ENCODE data around the gene CHSY3.

Gene CHSY3

DNA sequence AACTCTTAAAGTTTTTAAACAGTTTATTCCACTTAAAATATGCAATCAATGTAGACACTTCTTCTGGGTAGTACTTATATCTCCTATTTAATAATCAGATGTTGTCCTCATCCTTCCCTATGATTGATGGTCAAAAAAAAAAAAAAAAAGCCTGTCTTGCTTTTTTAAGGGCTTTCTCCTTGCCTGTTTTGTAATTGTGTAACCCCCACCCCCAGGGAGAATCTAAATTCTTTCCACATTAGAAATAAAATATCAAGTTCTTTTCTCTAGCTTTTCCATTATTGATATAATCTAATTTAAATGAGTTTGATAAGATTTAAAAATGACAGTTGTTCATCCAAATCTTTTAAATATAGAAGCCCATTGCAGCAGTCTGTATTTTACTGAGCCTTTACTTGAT lies 119.7 kb downstream of the CHSY3 start:
- DNase-seq (ENCODE audit: low read depth), result no peak

DNA sequence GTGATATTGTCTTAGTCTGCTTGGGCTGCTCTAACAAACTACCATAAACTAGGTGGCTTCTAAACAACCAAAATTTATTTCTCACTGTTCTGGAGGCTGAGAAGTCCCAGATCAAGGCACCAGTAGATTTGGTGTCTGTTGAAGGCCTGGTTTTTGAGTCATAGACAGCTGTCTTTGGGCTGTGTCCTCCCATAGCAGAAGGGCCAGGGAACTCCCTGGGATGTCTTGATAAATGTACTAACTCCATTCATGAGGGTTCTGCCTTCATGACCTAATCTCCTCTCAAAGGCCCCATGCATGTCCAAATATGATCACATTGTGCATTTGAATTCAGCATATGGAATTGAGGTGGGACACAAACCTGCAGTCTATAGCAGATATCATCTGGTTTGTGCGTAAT lies 121.2 kb downstream of the CHSY3 start:
- no peak for DNase-seq (ENCODE audit: low read depth)

DNA sequence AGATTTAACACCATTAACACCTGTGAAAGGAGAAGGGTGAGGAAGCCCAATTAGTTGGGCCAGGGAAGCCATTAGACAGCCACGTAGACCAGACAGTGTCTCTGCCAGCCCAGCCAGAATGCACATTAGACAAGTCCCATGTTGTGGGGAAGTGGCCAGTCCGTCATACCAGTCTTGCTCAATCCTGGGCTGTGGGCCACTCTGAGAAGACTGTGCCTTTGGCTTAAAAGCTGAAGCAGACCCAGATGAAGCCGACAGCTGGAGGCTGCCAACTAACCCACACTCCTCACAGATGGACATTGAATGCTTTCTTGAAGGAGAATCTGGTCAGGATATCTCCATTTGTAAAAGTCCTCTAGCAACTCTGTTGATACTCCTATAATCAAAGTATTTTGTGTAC lies 128.5 kb downstream of the CHSY3 start:
- no peak for DNase-seq (ENCODE audit: low read depth)

DNA sequence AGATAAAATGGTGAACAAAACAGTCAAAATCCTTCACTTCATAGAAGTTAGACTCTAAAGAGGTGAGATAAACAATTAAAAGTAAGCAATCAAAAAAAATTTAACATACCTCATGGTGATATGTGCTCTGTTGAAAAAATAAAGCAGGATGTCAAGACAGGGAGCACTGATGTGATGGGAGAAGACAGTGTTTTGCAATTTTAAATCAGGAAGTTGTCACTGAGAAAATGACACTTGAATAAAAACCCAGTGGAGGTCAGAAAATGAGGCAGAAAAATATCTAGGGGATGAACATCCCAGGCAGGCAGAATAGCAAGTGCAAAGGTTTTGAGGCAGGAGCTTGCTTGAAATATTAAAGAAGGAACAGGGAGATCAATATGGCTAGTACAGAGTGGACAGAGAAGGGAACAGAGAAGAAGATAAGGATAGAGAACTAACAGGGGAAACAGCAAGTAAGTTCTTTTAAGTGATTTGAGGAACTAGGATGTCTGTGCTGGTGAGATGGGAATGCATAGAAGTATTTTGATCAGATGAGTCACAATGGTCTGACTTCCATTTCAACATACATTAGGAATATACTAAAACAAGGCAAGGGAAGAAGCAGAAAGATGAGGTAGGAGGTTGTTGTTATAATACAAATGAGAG lies 130.4 kb downstream of the CHSY3 start:
- no peak for DNase-seq (ENCODE audit: low read depth)

DNA sequence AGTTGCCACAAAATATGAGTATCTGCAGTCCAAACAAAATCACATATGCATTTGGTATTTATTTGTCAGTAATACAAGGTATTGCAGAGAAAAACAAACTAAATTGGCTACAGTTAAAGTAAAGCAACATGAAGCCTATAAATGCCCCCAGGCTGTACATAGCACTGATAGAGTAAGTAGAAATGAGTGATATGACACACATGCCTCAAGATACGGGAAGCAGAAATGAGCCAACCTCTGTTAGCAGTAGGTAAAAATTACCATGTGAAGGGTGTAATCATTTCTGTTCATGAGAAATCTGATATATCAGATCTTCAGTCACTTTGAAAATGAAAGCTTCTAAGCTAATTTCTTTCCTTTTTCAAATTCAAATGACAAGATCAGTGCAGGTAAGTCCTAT lies 131.1 kb downstream of the CHSY3 start:
- no peak for DNase-seq (ENCODE audit: low read depth)

DNA sequence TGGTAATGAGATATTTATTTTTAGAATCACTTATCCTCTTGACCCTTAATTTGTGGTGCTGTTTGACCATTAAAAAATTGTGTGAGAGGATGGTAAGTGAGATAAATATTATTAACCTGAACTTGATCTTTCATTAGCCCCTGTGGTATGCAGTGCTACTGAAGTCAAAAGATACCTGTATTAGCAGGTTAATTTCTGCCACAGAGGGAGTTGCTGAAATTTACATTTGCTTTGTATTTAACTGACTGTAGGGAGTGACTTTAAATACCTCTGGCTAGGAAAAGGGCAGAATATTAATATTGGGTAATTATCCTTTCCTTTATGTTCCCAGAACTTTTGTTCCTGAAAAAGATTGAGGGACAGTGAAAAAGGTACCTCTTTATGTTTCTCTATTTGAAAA lies 133.6 kb downstream of the CHSY3 start:
- DNase-seq (ENCODE audit: low read depth), result no peak

DNA sequence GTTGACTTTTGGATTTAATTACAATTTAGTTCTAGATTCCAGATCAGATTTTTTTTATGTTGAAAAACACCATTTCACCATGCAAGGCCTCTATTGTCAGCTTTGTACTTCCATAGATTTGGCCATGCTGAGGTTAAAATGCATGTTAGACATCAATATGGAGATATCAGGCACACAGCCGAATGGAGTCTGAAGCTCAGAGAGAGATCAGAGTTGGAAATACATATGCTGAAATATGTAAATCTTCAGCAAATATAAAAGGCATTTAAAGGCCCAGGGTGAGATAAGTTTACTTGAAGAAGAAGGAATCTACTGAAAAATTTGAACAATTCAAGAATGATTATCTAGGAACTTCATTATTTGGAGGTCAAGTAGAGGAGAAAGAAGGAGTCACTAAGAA lies 139.6 kb downstream of the CHSY3 start:
- DNase-seq (ENCODE audit: low read depth), result no peak

DNA sequence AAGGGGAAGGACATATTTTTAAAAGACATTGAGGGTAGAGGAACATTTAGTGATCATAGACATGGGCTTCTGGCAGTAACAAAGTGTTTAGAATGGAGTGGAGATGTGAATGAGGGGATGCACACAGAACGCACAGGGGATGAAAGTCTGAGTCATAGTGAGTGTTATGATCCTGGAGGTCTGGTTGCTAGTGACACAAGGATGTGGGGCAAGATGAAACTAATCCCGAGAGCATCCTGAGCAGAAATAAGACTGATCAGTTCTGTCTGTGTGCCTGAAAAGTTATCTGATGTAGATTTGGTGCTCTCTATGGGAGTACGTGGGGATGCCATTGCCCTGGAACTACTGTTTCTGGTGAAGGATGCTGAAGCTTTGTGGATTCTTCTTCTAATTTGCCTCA lies 141.1 kb downstream of the CHSY3 start:
- no peak for DNase-seq (ENCODE audit: low read depth)

DNA sequence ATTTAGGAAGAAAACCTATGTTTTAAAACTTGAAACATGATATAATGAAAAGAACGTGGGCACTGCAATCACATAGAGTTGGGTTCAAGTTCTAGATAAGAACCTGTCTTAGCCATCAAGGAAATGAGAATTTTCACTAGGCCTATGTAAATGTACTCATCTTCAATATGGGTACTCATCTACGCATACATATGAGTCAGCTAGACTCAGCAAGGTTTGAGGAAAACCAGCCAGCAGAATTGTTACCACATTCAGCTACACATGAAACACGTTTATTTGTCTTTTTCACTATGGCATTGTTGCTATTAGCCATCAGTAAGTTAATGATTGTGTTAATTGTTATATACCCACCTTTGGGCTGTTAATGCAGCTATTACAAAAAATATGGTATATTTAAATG lies 146.3 kb downstream of the CHSY3 start:
- DNase-seq (ENCODE audit: low read depth), result no peak

DNA sequence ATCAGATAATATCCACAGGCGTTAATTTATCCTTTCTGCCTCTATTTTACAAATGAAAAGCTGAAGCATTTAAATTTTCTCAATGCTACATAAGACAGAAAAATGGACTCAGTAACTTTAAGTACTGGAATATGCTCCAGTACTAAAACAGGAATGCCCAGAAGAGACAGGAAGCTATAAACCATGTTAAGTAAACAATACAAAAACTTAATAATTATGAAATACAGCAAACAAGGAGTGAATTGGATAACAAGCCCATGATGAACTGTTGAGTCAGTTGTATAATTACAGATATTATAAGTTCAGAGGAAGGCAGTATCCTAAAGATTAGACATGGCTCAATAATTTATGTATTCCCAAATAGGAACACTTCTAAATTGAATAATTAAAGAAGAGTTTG lies 148.5 kb downstream of the CHSY3 start:
- no peak for DNase-seq (ENCODE audit: low read depth)

DNA sequence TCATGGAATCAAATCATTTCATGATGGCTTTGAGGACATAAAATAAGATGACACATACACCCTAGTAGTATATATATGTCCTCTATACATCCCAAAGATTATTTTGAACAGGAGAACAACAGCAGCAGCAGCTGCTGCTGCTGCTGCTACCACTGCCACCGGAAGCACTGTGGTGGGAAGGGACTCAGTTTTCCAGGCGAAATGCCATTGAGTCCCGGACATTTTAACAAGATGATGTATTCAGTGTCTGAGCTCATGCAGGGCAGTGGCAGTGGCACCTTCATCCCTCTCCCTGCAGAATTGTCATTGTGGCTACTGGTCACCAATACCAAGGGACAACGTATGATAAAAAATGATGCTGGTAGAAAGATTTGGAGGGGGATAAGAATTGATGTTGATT lies 151.3 kb downstream of the CHSY3 start:
- no peak for DNase-seq (ENCODE audit: low read depth)

DNA sequence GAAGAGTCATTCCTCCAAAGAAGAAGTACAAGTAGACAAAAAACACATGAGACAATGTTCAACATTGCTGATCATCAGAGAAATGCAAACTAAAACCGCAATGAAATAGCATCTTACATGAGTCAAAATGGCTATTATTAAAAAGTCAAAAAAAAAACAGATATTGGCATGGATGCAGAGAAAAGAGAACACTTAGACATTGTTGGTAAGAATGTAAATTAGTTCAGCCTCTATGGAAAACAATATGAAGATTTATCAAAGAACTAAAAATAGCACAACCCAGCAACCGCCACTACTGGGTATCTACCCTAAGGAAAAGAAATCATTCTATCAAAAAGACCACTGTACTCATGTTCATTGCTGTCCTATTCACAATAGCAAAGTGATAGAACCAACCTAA lies 157.5 kb downstream of the CHSY3 start:
- DNase-seq (ENCODE audit: low read depth), result no peak

DNA sequence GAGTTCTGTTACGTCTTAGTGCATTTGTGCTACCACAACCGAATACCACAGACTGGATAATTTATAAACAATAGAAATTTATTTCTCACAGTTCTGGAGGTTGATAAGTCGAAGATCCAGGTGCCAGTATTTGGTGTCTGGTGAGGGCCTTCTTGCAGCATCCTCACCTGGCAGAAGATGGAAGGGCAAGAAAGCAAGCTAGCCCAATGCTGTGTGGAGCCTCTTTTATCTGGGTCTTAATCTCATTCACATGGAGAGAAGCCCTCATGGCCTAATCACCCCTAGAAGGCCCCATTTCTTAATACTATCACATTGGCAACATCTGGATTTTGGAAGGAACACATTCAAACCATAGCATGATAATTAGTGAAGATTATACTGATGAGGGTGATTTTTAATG lies 159.3 kb downstream of the CHSY3 start:
- DNase-seq (ENCODE audit: low read depth), result no peak

DNA sequence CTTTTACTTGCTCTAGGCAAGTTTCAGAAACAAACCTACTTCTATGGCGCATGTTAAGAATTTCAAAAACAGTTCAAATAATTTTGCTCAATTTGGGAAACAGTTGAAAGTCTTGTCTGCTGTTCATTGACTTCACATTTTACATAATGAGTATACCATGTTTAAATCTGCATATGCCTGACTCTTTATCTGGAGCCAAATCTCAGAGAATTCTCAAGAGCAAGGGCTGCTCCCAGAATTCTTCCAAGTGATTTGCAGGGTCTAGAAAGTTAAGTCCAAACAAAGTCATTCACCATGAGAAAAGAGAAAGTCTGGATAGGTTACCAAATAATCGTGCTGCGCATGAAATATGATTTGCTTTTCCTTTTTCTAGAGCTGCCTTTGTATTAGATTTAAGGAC lies 160.2 kb downstream of the CHSY3 start:
- DNase-seq (ENCODE audit: low read depth), result no peak

DNA sequence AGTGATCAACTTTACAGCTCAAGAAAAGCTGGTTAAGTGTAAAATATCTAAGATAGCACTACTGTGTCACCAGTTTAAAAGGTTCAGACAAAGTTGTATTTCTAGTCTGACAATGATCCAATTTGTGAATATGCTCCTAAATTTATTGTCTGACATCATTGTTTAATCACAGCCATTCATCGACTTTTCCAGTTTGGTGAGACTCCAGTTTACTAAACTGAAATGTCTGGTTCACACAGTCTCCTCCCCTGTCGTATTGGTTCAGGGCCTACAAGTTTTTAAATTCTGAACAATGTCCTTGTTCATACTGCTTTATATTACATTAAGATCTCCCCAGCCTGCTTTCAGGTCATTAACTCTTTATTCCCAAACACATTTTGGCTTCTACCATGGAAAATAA lies 161.4 kb downstream of the CHSY3 start:
- DNase-seq (ENCODE audit: low read depth), result no peak

DNA sequence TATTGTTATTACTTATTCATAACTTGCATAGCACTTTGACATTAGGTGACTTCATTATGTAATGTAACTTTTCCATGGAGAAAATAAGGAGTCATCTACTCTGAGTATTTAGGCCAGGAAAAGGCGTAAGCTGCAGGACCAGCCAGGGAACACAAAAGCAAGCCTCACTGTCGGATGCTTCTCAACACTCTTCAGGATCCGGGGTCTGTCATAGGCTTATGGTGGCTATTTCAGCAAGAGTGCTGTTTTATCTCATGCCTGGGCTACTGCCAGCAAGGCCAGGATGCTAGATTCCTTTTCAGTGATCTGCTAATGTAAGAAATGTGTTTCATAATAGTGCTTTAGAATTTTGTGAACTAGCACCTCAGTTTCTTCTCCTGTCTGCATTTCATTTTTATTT lies 162.4 kb downstream of the CHSY3 start:
- DNase-seq (ENCODE audit: low read depth), result no peak

DNA sequence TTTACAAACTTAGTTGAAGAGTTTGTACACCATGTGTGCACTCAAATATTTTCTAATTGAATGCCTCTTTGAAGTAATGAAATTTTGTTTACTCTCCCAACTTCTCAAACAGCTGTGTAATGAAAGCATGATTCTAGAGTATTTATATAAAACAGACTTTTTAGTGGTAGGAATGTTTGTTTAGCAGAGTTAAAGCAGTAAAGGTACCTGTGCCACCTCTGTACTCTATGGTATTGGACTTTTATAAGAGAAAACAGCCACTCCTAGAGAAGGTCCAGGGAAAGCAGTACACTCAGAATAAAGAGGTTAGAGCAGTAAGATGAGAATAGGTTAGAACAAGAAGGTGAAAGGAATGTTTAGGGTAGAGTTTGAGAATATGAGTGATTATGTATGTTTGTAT lies 163.1 kb downstream of the CHSY3 start:
- no peak for DNase-seq (ENCODE audit: low read depth)

DNA sequence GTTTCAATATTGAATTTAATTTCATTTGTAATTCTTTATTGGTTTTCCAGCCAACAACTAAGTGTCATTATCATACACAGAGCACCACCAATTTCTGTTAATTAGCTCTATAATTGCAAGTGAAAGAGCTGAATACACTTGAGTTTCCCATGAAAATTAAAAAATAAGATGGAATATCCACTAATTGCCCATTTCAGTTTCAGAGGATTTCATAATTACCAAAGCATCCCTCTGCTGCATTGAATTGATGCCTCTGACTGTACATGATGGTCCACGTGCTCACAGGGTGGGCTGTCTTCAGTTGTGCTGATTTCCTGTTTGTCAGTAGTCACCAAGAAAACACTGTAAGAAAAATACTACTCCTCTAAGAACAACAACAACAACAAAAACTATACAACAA lies 163.8 kb downstream of the CHSY3 start:
- no peak for DNase-seq (ENCODE audit: low read depth)

DNA sequence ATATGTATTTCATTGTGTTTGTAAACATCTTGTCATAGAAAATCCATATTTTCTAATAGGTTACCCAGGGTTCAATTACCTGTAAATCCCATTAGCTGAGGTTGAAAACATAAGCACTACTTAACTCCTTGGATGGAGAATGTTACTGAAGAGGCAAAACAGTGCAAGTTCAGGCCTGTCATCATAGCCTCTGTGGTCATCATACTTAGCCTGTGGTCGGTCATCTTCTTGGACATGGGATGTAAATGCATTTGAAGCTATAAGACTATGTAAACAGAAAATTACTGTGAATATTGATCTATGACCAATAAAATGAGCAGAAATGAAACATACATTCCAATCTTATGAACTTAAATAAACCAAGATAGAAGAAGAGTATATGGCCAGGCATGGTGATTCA lies 164.7 kb downstream of the CHSY3 start:
- DNase-seq (ENCODE audit: low read depth), result no peak

DNA sequence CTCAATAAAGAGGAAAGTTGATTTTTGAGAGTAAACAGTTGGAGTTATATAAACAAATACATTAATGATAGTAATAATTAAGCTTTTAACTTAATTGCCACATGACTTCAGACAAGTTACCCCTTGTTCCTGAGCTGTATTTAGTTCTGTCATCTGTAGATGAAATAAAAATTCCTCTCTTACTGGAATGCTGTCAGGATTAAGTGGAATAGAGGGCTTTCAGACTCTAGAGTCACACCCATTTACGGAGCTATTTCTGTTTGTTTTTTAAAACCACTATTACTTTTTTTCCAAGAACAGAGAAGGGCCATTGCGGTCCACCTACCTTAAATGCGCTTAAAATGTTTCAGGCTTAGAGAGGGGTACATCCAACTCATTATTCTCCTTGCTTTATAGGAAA lies 170.6 kb downstream of the CHSY3 start:
- DNase-seq (ENCODE audit: low read depth), result no peak

DNA sequence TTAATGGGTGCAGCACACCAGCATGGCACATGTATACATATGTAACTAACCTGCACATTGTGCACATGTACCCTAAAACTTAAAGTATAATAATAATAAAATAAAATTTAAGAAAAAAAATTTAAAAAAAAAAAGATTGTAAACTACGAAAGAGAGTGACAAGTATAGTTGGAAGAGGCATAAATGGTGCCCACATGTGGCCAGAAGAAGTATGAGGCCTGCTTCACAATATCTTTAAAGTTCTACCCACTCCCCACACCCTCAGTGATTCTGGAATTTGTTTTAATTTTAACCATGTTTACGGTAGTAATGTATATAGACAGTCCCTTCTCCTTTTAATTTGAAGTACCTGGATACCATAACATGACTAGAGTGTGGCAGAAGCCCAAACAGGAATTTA lies 172.7 kb downstream of the CHSY3 start:
- no peak for DNase-seq (ENCODE audit: low read depth)

DNA sequence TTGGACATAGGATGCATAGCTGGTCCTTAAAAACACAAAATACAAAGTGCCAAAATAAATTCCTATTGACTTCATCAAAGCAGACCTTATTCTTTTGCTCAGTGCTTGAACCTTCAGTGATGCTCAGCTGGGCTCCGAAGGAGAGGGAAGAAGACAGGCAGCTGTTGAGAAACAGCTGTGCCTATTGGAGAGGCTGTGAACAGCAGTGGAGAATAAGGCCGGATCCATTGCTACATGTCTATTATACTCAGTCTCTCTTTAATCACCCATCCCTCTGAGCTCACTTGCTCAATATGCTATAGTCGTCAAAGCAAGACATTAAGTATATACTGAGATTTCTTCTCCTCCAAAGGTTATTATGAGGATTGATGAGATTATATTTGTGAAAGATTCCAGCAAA lies 174.4 kb downstream of the CHSY3 start:
- no peak for DNase-seq (ENCODE audit: low read depth)

DNA sequence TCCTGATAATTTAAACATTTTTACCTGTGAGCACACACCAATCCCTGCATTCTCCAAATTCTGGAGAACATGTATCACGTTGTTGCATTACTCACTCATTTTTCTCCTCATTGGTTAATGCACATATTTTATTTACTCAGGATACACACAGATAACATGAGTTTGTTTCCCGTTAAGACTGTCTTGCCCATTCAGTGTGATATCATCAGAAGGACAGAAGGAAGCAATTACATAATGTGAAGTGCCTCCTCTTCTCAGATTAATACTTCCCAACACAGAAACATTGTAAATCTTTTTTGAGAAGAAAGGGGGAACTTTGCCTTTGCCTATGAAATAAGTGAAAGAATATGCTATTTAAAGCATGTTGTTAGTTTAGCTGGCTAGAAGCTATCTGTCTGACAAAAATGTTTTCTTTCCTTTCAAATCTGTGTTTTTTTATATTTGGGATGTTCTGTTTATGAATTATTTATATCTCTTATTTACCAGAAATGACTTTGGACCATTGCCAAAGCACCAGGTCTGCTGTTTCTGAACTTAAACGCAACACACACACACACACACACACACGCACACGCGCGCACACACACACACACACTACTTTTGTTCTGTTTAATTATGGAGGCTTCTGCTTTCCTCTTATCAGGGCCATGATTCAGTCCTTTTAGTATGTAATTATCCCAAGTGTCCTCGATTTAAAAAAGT lies 186.5 kb downstream of the CHSY3 start:
- no peak for DNase-seq (ENCODE audit: low read depth)

DNA sequence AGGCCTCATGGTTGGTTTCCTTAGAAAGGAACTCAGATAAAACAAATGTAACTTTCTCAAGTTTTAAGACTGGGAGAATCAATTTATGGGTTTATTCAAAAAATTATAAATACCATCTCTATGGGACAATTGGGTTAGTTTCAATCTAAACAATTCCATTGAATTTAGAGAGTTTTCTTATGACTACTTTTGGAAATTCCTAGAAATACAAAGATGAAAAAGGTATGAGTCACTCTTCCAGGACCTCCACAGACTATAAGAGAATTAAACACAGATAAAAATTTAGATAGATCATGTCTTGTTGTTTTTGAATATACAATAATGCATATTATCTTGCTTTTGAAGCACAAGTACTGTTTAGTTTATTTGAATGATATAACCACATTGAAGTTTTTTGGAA lies 188.7 kb downstream of the CHSY3 start:
- DNase-seq (ENCODE audit: low read depth), result no peak

Measured in GM04503 (cell line).